C4-2B (cell line): Measurements from ENCODE around the gene CMPK1.
"Not testable (repeated sequence)": the region's sequence is repeated elsewhere in the genome, so short reads cannot be mapped to it uniquely, and the experiment has no call there.

Experiments
- H3K27ac ChIP-seq: fragments of 450-650 bp; 2 replicates; pipeline ENCODE4 v1.5.1; 2017
- CTCF ChIP-seq: fragments of 450-650 bp; conservative IDR thresholded peaks from 2 replicates; pipeline ENCODE4 v1.5.1; 2017; ENCODE audit warnings: mild to moderate bottlenecking
- ZFX ChIP-seq: fragments of 450-650 bp; IDR thresholded peaks from 2 replicates; pipeline ENCODE4 v1.6.1; 2017

Gene CMPK1

GRCh38 chr1:47317841-47318240 is 15.7 kb upstream of the CMPK1 start:
- TF ChIP-seq CTCF, result no peak
- TF ChIP-seq ZFX, result no peak
- no peak overlapping the region for H3K27ac ChIP-seq

- not testable (repeated sequence) for H3K27ac ChIP-seq
Observed at GRCh38 chr1:47319968-47320367, 13.6 kb upstream of the CMPK1 start.

DNA sequence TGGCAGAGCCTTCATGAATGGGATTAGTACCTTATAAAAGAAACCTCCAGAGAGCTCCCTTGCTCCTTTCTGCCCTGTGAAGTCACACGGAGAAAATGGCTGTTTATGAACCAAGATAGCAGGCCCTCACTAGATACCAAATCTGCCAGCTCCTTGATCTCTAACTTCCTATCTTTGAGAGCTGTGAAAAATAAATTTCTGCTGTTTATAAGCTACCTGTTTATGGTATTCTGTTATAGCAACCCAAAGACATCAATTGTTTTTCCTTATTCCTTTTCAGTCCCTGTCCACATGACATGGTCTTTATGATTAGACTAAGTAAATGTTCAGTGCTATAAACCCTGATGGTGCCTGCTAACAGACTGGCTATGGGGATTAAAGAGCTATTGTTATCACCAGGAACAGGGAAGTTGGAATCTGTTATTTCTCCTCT is 10.0 kb upstream of the CMPK1 start:
- H3K27ac ChIP-seq, result no peak overlapping the region

DNA sequence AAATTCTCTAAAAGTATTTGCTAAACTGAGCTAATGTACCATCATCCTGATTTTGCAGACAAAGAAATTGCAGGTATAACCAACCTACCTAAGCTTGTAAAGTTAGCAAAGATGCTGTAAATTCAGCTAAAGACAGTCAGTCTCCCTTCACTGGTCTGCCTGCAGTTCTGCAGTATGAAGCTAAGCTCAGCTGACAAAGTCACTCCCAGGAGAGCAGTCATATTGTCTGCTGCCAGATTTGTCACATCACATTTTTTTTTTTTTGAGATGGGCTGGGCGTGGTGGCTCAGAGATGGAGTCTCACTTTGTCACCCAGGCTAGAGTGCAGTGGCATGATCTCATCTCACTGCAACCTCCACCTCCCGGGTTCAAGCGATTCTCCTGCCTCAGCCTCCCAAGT is 8.9 kb upstream of the CMPK1 start:
- TF ChIP-seq CTCF (no peak), ZFX (no peak)
- no peak overlapping the region for H3K27ac ChIP-seq

More for the DNA sequence above, 10.0 kb upstream of the CMPK1 start:
- TF ChIP-seq CTCF, result no peak

- no peak overlapping the region for H3K27ac ChIP-seq
- TF ChIP-seq ZFX (no peak), CTCF (no peak)
Observed at GRCh38 chr1:47325528-47325927, 8.1 kb upstream of the CMPK1 start.

DNA sequence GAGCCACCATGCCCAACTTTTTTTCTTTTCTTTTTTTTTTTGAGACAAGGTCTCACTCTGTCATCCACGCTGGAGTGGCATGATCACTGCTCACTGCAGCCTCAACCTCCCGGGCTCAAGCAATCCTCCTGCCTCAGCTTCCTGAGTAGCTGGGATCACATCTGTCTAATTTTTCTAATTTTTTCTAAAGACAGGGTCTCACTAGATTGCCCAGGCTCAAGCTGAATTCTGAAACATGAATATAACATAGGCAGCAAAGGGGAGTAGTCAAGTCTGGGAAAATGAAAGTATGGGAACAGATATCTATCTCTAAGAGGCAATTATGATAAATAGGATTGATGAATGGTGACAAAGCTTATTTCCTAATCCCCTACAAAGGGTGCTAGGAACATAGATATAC is 7.3 kb upstream of the CMPK1 start:
- TF ChIP-seq ZFX (no peak), CTCF (no peak)
- H3K27ac ChIP-seq, result no peak overlapping the region

DNA sequence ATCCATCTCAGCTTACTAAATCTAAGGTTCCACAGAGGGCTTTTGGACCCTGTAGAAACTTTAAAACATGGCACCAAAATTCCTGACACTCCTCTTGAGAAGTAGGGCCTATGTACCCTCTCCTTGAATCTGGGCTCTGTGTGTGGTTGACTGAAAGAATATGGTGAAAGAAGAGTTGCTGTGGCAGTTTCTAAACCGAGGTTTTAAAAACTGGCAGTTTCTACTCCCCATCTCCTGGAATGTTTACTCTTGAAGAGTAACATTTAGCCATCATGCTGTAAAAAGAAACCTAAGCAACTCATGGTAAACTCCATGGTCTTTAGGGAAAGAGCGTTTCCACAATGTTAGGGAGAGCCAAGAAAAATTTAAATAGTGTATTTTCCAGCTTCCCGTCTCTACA is 4.6 kb upstream of the CMPK1 start:
- no peak overlapping the region for H3K27ac ChIP-seq
- TF ChIP-seq ZFX, result no peak
- no peak for TF ChIP-seq CTCF

GRCh38 chr1:47330212-47330611 is 3.4 kb upstream of the CMPK1 start:
- no peak overlapping the region for H3K27ac ChIP-seq
- TF ChIP-seq ZFX (no peak), CTCF (no peak)
